COLO829 (cell line): ENCODE measurements around the gene RBM41.

Source experiments
- DNase-seq: peaks from one replicate; pipeline ENCODE4 v3.0.0; 2012; ENCODE audit warnings: low spot score

Gene RBM41

DNA sequence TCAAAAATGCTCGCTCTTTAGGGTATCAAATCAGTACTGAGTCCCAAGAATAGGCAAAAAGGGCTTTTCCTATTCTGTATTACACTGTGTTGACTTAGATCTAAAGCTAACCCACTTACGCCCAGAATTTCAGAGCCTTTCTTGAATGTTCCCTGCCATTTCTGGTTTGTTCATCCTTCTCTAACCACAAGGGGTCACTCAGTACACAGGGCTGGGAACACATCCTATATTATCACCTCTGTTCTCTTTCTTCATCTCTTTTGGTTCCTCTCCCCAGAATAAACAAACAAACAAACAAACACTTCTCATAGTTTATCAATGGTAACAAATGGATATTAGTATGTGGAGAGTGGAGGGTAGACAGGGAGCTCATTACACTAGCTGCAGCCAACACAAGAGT, 93.1 kb downstream of the RBM41 start:
- DNase-seq = peak; percentile 4

DNA sequence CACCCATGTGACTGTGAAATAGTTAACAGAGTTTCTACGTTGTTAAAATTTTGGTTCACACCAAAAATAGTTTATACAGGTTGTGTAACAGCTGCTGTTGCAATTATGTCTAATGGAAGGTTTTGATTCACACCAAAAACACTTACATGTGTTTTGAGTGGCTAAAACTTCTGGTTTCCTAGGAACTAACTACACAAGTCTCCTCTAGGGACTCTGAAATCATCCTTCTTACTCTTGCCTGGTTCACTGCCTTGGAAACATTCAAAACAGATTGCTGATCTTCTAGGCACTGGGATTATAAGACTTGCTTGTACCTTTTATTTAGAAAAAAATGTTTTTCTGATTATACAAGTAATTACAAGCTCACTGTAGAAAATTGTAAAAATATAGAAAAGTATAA, 103.7 kb downstream of the RBM41 start:
- no peak for DNase-seq
